Measurements from ENCODE around the gene SPG7. TPM values are rescaled to one million over a fixed set of nuclear protein-coding genes. Genes with fewer than 3 reads are reported as not detected.

The SPG7 gene
- total and polyA plus RNA-seq, 9 of the 15 experiments (the other 6 are each of a cell fraction or from before 2014, with no cell fraction given) = 5.8 to 89.1 (median 49.4) TPM

GRCh38 chr16:89556750-89557689, 48.8 kb downstream of the SPG7 start (continued):
- TF ChIP-seq REST (IDR thresholded peaks at IDR 0.05; ENCODE audit: borderline replicate concordance) (peak; percentile 23; the same call in 1 of the 2 replicates), REST (CRISPR knock-in tag; IDR thresholded peaks at IDR 0.05; ENCODE audit: low read depth) (no peak), HDGF (IDR thresholded peaks at IDR 0.05) (no peak), TAF1 (IDR thresholded peaks at IDR 0.05; ENCODE audit: control insufficient read depth, extremely low read depth, insufficient read depth, low read length, severe bottlenecking) (no peak), NCOA1 (IDR thresholded peaks at IDR 0.05; ENCODE audit: low read depth) (no peak), ZNF699 (CRISPR knock-in tag; IDR thresholded peaks at IDR 0.05; ENCODE audit: insufficient replicate concordance) (no peak), THAP7 (CRISPR knock-in tag; IDR thresholded peaks at IDR 0.05) (no peak), ETV5 (CRISPR knock-in tag; IDR thresholded peaks at IDR 0.05; ENCODE audit: low read depth) (no peak), BHLHE40 (IDR thresholded peaks at IDR 0.05; ENCODE audit: low read length) (0 out of 2 replicates have a peak, but pooled peaks have one; percentile 4)
- TF ChIP-seq, protein P1, sequence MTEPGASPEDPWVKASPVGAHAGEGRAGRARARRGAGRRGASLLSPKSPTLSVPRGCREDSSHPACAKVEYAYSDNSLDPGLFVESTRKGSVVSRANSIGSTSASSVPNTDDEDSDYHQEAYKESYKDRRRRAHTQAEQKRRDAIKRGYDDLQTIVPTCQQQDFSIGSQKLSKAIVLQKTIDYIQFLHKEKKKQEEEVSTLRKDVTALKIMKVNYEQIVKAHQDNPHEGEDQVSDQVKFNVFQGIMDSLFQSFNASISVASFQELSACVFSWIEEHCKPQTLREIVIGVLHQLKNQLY (CRISPR knock-in tag; conservative IDR thresholded peaks at IDR 0.05) = no peak
- TF ChIP-seq, protein P2, sequence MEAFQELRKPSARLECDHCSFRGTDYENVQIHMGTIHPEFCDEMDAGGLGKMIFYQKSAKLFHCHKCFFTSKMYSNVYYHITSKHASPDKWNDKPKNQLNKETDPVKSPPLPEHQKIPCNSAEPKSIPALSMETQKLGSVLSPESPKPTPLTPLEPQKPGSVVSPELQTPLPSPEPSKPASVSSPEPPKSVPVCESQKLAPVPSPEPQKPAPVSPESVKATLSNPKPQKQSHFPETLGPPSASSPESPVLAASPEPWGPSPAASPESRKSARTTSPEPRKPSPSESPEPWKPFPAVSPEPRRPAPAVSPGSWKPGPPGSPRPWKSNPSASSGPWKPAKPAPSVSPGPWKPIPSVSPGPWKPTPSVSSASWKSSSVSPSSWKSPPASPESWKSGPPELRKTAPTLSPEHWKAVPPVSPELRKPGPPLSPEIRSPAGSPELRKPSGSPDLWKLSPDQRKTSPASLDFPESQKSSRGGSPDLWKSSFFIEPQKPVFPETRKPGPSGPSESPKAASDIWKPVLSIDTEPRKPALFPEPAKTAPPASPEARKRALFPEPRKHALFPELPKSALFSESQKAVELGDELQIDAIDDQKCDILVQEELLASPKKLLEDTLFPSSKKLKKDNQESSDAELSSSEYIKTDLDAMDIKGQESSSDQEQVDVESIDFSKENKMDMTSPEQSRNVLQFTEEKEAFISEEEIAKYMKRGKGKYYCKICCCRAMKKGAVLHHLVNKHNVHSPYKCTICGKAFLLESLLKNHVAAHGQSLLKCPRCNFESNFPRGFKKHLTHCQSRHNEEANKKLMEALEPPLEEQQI (IDR thresholded peaks at IDR 0.05) = no peak
